ENCODE results near the gene ACRBP.

Gene ACRBP

GRCh38 chr12:6646276-6647082 is 753 bp downstream of the ACRBP start:
- no peak for DNase-seq

GRCh38 chr12:6644903-6645302 is 2.3 kb downstream of the ACRBP start:
- no peak for DNase-seq

- DNase-seq = no peak
These were observed 3.0 kb downstream of the ACRBP start for GRCh38 chr12:6644257-6644596.

- no peak for DNase-seq
These were observed 3.5 kb downstream of the ACRBP start for GRCh38 chr12:6643569-6644256.

GRCh38 chr12:6641131-6641530 is 6.1 kb downstream of the ACRBP start:
- no peak for DNase-seq

- DNase-seq = no peak
These were observed 6.7 kb downstream of the ACRBP start for GRCh38 chr12:6640497-6640896.

- DNase-seq = no peak
These were observed 8.0 kb downstream of the ACRBP start for GRCh38 chr12:6639151-6639801.

- DNase-seq = no peak
These were observed 8.9 kb downstream of the ACRBP start for GRCh38 chr12:6638305-6638704.

- DNase-seq = peak; percentile 23
These were observed 11.2 kb downstream of the ACRBP start, which contains the start of gene LPAR5 for GRCh38 chr12:6635856-6636531. LPAR5 (minus strand) TSS chr12:6635959; CDS start chr12:6621248, 14,711 bp downstream.

- no peak for DNase-seq
These were observed 11.8 kb downstream of the ACRBP start for GRCh38 chr12:6635375-6635855.

GRCh38 chr12:6632026-6632983 is 14.9 kb downstream of the ACRBP start:
- DNase-seq = peak; percentile 37

GRCh38 chr12:6631549-6631961 is 15.7 kb downstream of the ACRBP start:
- no peak for DNase-seq

GRCh38 chr12:6630736-6631135 is 16.5 kb downstream of the ACRBP start:
- no peak for DNase-seq

GRCh38 chr12:6627616-6628015 is 19.6 kb downstream of the ACRBP start:
- DNase-seq = no peak

GRCh38 chr12:6626654-6627283 is 20.5 kb downstream of the ACRBP start:
- DNase-seq = no peak

- no peak for DNase-seq
These were observed 26.4 kb downstream of the ACRBP start for GRCh38 chr12:6620885-6621274.

GRCh38 chr12:6620137-6620884 is 26.9 kb downstream of the ACRBP start:
- DNase-seq = no peak

- DNase-seq = no peak
These were observed 28.6 kb downstream of the ACRBP start for GRCh38 chr12:6618483-6619225.

- DNase-seq = no peak
These were observed 31.4 kb downstream of the ACRBP start for GRCh38 chr12:6615802-6616201.

Measured in EL (cell line).